Measurements from ENCODE around the gene OR10T2. TPM values are rescaled to one million over a fixed set of nuclear protein-coding genes. Genes with fewer than 3 reads are reported as not detected.
"Not testable (repeated sequence)": the region's sequence is repeated elsewhere in the genome, so short reads cannot be mapped to it uniquely, and the experiment has no call there.

OR10T2 gene
- total RNA-seq, 2 donors from 2014 or later, result not detected

GRCh38 chr1:158374860-158375259, 24.4 kb downstream of the OR10T2 start:
- ATAC-seq (ENCODE audit: insufficient number of reproducible peaks, low FRiP score, low read depth), result no peak
- H3K9me3 ChIP-seq, result peaks cover 14% of the 10 kb centered on the region
- TF ChIP-seq CTCF (IDR thresholded peaks at IDR 0.05), result no peak
- H3K36me3 ChIP-seq, result no peaks in the 10 kb centered on the region
- no peaks in the 10 kb centered on the region for H3K27me3 ChIP-seq (replicated peaks; ENCODE audit: insufficient read depth)
- no peak for DNase-seq (ENCODE audit: low spot score)
- no peak overlapping the region for H3K27ac ChIP-seq
- no peaks in the 10 kb centered on the region for H3K4me1 ChIP-seq (ENCODE audit: control insufficient read depth in 1 of 2, low read depth in 2 of 2)
- H3K4me3 ChIP-seq, result no peak overlapping the region

- peaks cover 14% of the 10 kb centered on the region for H3K9me3 ChIP-seq
- not testable (repeated sequence) for H3K36me3 ChIP-seq; H3K4me1 ChIP-seq (ENCODE audit: control insufficient read depth in 1 of 2, low read depth in 2 of 2); DNase-seq (ENCODE audit: low spot score); ATAC-seq (ENCODE audit: insufficient number of reproducible peaks, low FRiP score, low read depth); H3K27me3 ChIP-seq (replicated peaks; ENCODE audit: insufficient read depth); H3K27ac ChIP-seq; H3K4me3 ChIP-seq
Measured at GRCh38 chr1:158374101-158374500, 25.2 kb downstream of the OR10T2 start.

- TF ChIP-seq CTCF (IDR thresholded peaks at IDR 0.05), result no peak
- Histone ChIP-seq H3K4me3 (no peak overlapping the region), H3K9me3 (peaks cover 14% of the 10 kb centered on the region), H3K27me3 (replicated peaks; ENCODE audit: insufficient read depth) (no peaks in the 10 kb centered on the region), H3K27ac (no peak overlapping the region), H3K4me1 (ENCODE audit: control insufficient read depth in 1 of 2, low read depth in 2 of 2) (no peaks in the 10 kb centered on the region), H3K36me3 (no peaks in the 10 kb centered on the region)
- ATAC-seq (ENCODE audit: insufficient number of reproducible peaks, low FRiP score, low read depth) (no peak), DNase-seq (ENCODE audit: low spot score) (no peak)
Measured at GRCh38 chr1:158371188-158371953, 27.9 kb downstream of the OR10T2 start.

DNA sequence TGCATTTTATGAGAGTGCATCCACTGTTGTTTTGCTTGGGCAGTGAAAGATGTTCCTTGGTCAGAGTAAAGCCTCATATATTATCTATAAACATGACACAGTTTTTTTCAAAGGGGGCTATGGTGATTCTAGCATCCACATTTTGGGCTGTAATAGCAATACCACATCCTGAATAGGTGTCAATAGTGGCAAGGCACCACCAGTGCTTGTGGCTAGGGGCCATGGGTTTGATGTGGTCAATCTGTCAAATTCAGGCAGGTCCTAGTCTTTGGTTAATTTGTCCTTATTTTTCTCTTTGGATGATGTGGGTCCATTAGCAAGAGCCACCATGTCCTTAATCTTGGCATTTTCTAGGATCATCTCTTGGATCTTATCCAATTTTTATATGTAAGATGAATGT, 32.5 kb downstream of the OR10T2 start:
- TF ChIP-seq CTCF (IDR thresholded peaks at IDR 0.05), result no peak
- Histone ChIP-seq H3K9me3 (peaks cover 3% of the 10 kb centered on the region), H3K4me1 (ENCODE audit: control insufficient read depth in 1 of 2, low read depth in 2 of 2) (no peaks in the 10 kb centered on the region), H3K36me3 (no peaks in the 10 kb centered on the region), H3K4me3 (no peak overlapping the region), H3K27me3 (replicated peaks; ENCODE audit: insufficient read depth) (no peaks in the 10 kb centered on the region), H3K27ac (no peak overlapping the region)
- no peak for DNase-seq (ENCODE audit: low spot score)
- no peak for ATAC-seq (ENCODE audit: insufficient number of reproducible peaks, low FRiP score, low read depth)

DNA sequence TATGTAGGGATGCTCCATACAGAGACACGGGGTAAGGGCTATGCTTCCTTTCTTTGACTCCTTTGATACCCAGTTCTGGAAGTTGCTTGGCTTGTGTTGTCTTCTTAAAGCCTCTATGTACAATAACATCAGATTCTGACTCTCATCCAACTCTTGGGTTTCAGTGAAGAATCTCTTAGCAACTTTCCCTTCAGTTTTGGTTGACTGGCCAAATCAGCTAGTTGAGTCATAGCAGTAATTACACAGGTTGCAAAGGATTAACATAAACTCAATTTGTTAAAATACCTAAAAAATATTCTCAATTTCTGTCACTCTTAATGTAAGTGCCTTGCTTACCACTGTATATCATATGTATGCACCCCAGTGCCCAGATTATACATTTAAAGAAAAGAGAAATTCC, 36.3 kb downstream of the OR10T2 start:
- H3K27me3 ChIP-seq (replicated peaks; ENCODE audit: insufficient read depth), result no peaks in the 10 kb centered on the region
- ATAC-seq (ENCODE audit: insufficient number of reproducible peaks, low FRiP score, low read depth), result no peak
- H3K27ac ChIP-seq, result no peak overlapping the region
- no peaks in the 10 kb centered on the region for H3K9me3 ChIP-seq
- TF ChIP-seq CTCF (IDR thresholded peaks at IDR 0.05), result no peak
- no peaks in the 10 kb centered on the region for H3K4me1 ChIP-seq (ENCODE audit: control insufficient read depth in 1 of 2, low read depth in 2 of 2)
- DNase-seq (ENCODE audit: low spot score), result no peak
- H3K4me3 ChIP-seq, result no peak overlapping the region
- H3K36me3 ChIP-seq, result no peaks in the 10 kb centered on the region

DNA sequence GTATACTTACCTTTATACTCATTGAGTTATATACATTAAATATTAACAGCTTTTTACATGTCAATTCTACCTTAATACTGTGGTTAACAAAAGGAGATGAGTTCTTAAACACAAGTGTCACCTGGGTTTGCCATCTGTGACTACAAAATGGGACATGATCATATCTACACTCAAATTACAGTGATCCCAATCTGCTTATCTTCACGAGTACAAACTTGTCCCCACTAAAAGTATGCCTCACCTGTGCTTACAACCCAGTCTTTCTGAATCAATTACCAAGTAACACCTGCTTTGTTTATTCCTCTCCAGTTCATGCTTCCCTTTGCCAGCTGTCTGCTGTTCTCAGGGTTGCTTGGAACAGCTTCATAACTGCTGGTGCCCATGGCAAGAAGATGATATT, 36.8 kb downstream of the OR10T2 start:
- TF ChIP-seq CTCF (IDR thresholded peaks at IDR 0.05), result no peak
- no peaks in the 10 kb centered on the region for H3K27me3 ChIP-seq (replicated peaks; ENCODE audit: insufficient read depth)

More for the DNA sequence above, 36.8 kb downstream of the OR10T2 start:
- no peak for ATAC-seq (ENCODE audit: insufficient number of reproducible peaks, low FRiP score, low read depth)
- no peak for DNase-seq (ENCODE audit: low spot score)
- no peaks in the 10 kb centered on the region for H3K9me3 ChIP-seq
- H3K4me1 ChIP-seq (ENCODE audit: control insufficient read depth in 1 of 2, low read depth in 2 of 2), result no peaks in the 10 kb centered on the region
- H3K27ac ChIP-seq, result no peak overlapping the region
- no peak overlapping the region for H3K4me3 ChIP-seq
- H3K36me3 ChIP-seq, result no peaks in the 10 kb centered on the region
